Lung (tissue), 12 donors: ENCODE results near the gene AK3. TPM values are rescaled to one million over a fixed set of nuclear protein-coding genes. Genes with fewer than 3 reads are reported as not detected.

Source experiments
- ATAC-seq: fragments of 200-7000 bp; cut with Tn5 transposase; one replicate; pipeline ENCODE4 v1.9.1; 2020; ENCODE audit warnings: moderate number of reproducible peaks; ENCODE audit not compliant: insufficient read depth, low FRiP score
- DNase-seq, 3 donors: peaks; one replicate each; pipeline ENCODE4 v3.0.0-alpha.2; 2013 to 2017
- H3K27ac ChIP-seq, 2 donors: one replicate each; pipeline ENCODE4 v1.5.1; 2013; ENCODE audit warnings: mild to moderate bottlenecking in 2 of 2, moderate library complexity in 2 of 2, control low read depth in 1 of 2, inconsistent platforms in 1 of 2, low read depth in 1 of 2, low read length in 1 of 2
- H3K27me3 ChIP-seq, 3 donors: one replicate each; pipeline ENCODE4 v1.5.1; 2013; ENCODE audit warnings: low read length in 2 of 3; ENCODE audit not compliant: control insufficient read depth in 3 of 3, insufficient read depth in 3 of 3
- H3K36me3 ChIP-seq, 4 donors: one replicate each; pipeline ENCODE4 v1.5.1; 2013; ENCODE audit warnings: low read length in 4 of 4, mild to moderate bottlenecking in 1 of 4, moderate library complexity in 1 of 4; ENCODE audit not compliant: control insufficient read depth in 4 of 4, insufficient read depth in 4 of 4
- H3K4me1 ChIP-seq, 5 donors: one replicate each; pipeline ENCODE4 v1.5.1; 2013; ENCODE audit warnings: low read length in 5 of 5, mild to moderate bottlenecking in 2 of 5, moderate library complexity in 1 of 5; ENCODE audit not compliant: control insufficient read depth in 5 of 5, insufficient read depth in 5 of 5
- H3K4me3 ChIP-seq: one replicate; pipeline ENCODE4 v1.5.1; 2013; ENCODE audit warnings: mild to moderate bottlenecking, control low read depth, moderate library complexity
- H3K9ac ChIP-seq, 2 donors: one replicate each; pipeline ENCODE4 v1.5.1; 2013; ENCODE audit warnings: low read length in 2 of 2, control low read depth in 1 of 2; ENCODE audit not compliant: insufficient read depth in 1 of 2
- H3K9me3 ChIP-seq, 4 donors: one replicate each; pipeline ENCODE4 v1.5.1; 2013; ENCODE audit warnings: low read length in 3 of 4, mild to moderate bottlenecking in 1 of 4, moderate library complexity in 1 of 4; ENCODE audit not compliant: control insufficient read depth in 4 of 4, insufficient read depth in 3 of 4
- CTCF ChIP-seq: IDR thresholded peaks from 2 replicates; pipeline ENCODE4 v1.5.1; 2012; ENCODE audit warnings: mild to moderate bottlenecking; ENCODE audit errors: control extremely low read depth, extremely low read depth
- WGBS, 2 donors: extraction: QIAGEN DNeasy Blood & Tissue Kit; methylation state at CpG; one replicate each; pipeline ENCODE4 v1.1.7; 2013; 5-methylcytosine and 5-hydroxymethylcytosine counted together
- polyA plus RNA-seq, 2 donors: library from polyadenylated mRNA; stranded (reverse); fragments of 200-250 nt; gene quantifications; one replicate each; pipeline ENCODE4 v1.2.1, GENCODE V29; 2013
- total RNA-seq, 2 donors: library from RNA; depleted of rRNA in 1 of 2; stranded (reverse); fragments of >200 nt in 1 of 2; gene quantifications; one replicate each; pipeline ENCODE4 v1.2.1, GENCODE V29; 2014 to 2021
- donor health status: control.
- donor health status: control.
- donor health status: Bipolar disorder and iron deficiency.
- donor health status: healthy.
- donor health status: DM: yes; HTN: yes; CAD: no.

AK3 gene
- total and polyA plus RNA-seq, 4 donors, result 22.4 to 62.7 (median 31.8) TPM

DNA sequence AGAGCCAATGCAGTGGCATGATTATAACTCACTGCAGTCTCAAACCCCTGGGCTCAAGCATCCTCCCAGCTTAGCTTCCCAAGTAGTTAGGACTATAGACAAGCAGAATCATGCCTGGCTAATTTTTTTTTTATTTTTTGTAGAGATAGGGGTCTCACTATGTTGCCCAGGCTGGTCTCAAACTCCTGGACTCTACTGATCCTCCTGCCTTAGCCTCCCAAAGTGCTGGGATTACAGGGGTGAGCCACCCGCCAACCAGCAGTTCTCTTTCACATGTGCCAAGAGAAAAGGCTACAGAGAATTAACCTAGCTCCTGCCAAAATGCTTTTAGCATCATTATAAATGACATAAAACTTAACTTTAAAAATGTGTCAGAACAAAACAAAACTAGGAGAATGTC, 8.1 kb downstream of the AK3 start:
- no peaks in the 10 kb centered on the region for H3K36me3 ChIP-seq
- ATAC-seq (no peak), DNase-seq (no peak)
- H3K9me3 ChIP-seq, result no peaks in the 10 kb centered on the region
- H3K4me3 ChIP-seq, result no peak overlapping the region
- TF ChIP-seq CTCF, result no peak
- no peak overlapping the region for H3K27ac ChIP-seq
- no peak overlapping the region for H3K9ac ChIP-seq
- peaks cover 0 to 7% (median 0%) of the 10 kb centered on the region in 5 donors for H3K4me1 ChIP-seq
- WGBS, 2 donors, result 98 to 100% methylated on average over 1 of the region's 1 CpG
- H3K27me3 ChIP-seq, result no peaks in the 10 kb centered on the region

DNA sequence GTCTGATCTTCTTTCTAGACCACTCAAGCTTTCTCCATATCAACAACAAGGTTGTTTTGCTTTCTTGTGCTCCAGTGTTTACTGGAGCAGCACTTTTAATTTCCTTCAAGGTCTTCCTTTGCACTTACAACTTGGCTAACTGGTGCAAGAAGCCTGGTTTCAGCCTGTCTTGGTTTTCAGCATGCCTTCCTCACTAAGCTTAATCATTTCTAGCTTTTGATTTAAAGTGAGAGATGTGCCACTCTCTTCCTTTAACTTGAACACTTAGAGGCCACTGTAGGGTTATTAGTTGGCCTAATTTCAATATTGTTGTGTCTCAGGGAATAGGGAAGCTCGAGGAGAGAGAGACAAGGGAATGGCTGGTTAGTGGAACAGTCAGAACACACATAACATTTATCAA, 13.4 kb downstream of the AK3 start:
- Histone ChIP-seq H3K27me3 (no peaks in the 10 kb centered on the region), H3K27ac (no peak overlapping the region), H3K36me3 (peaks cover 0 to 2% (median under 1%) of the 10 kb centered on the region in 4 donors), H3K4me3 (no peak overlapping the region), H3K4me1 (peaks cover 0 to 4% (median 0%) of the 10 kb centered on the region in 5 donors), H3K9me3 (no peaks in the 10 kb centered on the region), H3K9ac (no peak overlapping the region)
- no peak for ATAC-seq
- no peak for TF ChIP-seq CTCF
- WGBS, 2 donors, result 47 to 61% methylated on average over 1 of the region's 1 CpG
- DNase-seq, result no peak

- Histone ChIP-seq H3K9ac (no peak overlapping the region), H3K4me1 (peaks cover 0 to 1% (median 0%) of the 10 kb centered on the region in 5 donors), H3K9me3 (no peaks in the 10 kb centered on the region), H3K27me3 (no peaks in the 10 kb centered on the region), H3K4me3 (no peak overlapping the region), H3K27ac (no peak overlapping the region), H3K36me3 (peaks cover 0 to 8% (median 2%) of the 10 kb centered on the region in 4 donors)
- no peak for DNase-seq
- WGBS, 2 donors, result 80 to 82% methylated on average over 7 of the region's 7 CpGs
- ATAC-seq, result no peak
- no peak for TF ChIP-seq CTCF
Observed at GRCh38 chr9:4725706-4726442, 15.1 kb downstream of the AK3 start.
